Measurements from ENCODE around the gene DCLK1.

DNA sequence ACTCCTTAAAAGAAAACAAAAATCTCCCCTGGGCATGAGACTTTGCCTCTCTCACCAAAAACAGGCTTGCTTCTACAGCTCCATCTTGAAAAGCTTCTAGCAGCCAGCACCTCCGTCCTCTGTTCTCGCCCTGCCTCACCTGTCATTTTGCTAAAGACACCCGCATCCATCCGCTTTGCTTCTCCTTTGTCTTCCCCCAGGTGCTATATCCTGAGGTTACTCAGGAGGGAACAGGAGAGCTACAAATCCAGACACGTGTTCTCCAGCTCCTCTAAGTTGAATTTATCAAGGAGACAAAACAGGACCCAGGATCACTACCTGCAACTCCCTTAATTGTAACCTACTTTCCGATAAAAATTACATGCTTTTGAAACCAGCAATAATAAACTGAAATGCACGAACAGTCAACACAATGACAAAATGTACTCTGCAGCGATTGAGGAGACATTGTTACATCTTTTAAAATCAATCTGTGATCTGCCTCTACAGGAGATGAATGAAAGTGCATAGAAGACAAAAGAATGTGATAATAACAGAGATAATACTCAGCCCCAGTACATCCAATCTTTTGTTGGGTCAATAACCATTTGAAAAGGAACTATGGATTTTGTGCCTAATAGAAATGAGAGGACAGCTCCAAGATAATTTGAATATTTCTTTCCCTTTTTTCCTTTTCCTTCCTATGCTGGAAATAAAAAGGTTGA is 221.2 kb downstream of the DCLK1 start:
- TF ChIP-seq, protein P1, sequence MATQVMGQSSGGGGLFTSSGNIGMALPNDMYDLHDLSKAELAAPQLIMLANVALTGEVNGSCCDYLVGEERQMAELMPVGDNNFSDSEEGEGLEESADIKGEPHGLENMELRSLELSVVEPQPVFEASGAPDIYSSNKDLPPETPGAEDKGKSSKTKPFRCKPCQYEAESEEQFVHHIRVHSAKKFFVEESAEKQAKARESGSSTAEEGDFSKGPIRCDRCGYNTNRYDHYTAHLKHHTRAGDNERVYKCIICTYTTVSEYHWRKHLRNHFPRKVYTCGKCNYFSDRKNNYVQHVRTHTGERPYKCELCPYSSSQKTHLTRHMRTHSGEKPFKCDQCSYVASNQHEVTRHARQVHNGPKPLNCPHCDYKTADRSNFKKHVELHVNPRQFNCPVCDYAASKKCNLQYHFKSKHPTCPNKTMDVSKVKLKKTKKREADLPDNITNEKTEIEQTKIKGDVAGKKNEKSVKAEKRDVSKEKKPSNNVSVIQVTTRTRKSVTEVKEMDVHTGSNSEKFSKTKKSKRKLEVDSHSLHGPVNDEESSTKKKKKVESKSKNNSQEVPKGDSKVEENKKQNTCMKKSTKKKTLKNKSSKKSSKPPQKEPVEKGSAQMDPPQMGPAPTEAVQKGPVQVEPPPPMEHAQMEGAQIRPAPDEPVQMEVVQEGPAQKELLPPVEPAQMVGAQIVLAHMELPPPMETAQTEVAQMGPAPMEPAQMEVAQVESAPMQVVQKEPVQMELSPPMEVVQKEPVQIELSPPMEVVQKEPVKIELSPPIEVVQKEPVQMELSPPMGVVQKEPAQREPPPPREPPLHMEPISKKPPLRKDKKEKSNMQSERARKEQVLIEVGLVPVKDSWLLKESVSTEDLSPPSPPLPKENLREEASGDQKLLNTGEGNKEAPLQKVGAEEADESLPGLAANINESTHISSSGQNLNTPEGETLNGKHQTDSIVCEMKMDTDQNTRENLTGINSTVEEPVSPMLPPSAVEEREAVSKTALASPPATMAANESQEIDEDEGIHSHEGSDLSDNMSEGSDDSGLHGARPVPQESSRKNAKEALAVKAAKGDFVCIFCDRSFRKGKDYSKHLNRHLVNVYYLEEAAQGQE (IDR thresholded peaks at IDR 0.05; ENCODE audit: insufficient read depth in 1 of 2, low read depth in 2 of 2, low read length in 2 of 2): no peak
- TF ChIP-seq TAF1 (IDR thresholded peaks at IDR 0.05; ENCODE audit: borderline replicate concordance, insufficient read depth, low read length): no peak
- no peak for TF ChIP-seq FOXP2 (optimal IDR thresholded peaks at IDR 0.05; ENCODE audit: borderline replicate concordance, extremely low read depth, extremely low read length, insufficient read depth)
- TF ChIP-seq POLR2AphosphoS5 (IDR thresholded peaks at IDR 0.05; ENCODE audit: low read depth, low read length): no peak
